HG02943 (cell line): ENCODE measurements around the gene PRTN3.

ENCODE experiments used
- ATAC-seq: cut with Tn5 transposase; IDR thresholded peaks from one replicate; pipeline ENCODE4 v1.9.1; 2021; ENCODE audit warnings: mild to moderate bottlenecking, low read depth, moderate library complexity; ENCODE audit not compliant: unreplicated experiment

Gene PRTN3

DNA sequence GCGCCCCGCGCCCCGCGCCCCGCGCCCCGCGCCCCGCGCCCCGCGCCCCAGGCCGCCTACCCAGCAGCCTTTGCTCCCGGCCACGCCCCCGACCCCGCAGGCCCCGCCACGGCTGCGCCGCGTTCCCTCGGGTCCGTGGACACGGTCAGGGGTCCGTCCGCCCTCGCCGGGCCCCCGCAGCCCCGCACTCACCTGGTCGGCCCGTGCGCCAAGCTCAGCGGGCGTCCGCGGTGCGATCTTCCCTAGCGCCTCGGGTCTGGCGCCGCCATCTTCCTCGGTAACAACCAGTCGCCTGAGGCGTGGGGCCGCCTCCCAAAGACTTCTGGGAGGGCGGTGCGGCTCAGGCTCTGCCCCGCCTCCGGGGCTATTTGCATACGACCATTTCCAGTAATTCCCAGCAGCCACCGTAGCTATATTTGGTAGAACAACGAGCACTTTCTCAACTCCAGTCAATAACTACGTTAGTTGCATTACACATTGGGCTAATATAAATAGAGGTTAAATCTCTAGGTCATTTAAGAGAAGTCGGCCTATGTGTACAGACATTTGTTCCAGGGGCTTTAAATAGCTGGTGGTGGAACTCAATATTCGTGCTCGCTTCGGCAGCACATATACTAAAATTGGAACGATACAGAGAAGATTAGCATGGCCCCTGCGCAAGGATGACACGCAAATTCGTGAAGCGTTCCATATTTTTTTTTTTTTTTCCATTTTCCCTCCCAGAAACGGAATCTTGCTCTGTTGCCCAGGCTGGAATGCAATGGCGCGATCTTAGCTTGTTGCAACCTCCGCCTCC, 52.3 kb downstream of the PRTN3 start, which contains the start of the genes MED16 and RNU6-9:
Gene MED16 (minus strand): TSS at position 294 of the 796 bp plus-strand sequence. CDS start 2,056 bp downstream, outside the sequence.
Gene RNU6-9 (plus strand): TSS at position 591 of the 796 bp plus-strand sequence.
- peak; percentile 70 for ATAC-seq

DNA sequence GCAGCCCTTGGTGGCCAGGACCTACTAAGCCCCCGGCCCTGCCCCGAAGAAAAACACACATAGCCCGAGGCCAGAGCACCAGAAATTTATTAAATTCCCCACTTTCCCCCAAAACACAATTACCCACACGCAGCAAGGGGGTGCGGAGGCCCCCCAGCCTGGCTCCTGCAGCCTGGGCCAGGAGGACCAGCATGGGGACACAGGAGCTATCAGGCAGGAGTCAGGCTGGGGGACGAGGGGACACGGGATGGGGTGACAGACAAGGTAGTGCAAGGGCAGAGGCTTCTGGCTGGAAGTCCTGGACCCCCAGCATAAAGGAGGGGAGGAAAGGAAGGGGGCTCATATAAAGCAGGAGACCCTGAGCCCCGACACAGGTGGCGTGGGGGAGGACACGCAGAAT, 55.6 kb downstream of the PRTN3 start:
- ATAC-seq = no peak

DNA sequence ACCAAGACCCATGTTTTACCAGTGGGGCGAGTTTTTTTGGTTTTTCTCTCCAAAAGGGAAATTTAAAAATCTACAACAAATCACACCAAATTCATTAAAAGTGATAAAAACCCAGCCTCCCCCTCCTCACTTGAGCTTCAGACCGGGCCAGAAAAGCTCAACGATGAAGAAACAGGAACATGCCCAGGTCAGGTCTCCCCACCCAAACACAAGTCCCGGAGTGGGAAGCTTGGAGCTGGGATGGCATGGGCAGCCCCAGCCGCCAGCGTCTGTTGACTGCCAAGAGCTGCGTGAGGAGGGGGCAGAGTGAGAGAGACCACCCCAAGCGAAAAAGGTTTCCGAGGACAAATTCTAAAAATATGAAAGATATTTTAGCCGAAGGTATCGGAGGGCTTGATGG, 56.2 kb downstream of the PRTN3 start:
- no peak for ATAC-seq

DNA sequence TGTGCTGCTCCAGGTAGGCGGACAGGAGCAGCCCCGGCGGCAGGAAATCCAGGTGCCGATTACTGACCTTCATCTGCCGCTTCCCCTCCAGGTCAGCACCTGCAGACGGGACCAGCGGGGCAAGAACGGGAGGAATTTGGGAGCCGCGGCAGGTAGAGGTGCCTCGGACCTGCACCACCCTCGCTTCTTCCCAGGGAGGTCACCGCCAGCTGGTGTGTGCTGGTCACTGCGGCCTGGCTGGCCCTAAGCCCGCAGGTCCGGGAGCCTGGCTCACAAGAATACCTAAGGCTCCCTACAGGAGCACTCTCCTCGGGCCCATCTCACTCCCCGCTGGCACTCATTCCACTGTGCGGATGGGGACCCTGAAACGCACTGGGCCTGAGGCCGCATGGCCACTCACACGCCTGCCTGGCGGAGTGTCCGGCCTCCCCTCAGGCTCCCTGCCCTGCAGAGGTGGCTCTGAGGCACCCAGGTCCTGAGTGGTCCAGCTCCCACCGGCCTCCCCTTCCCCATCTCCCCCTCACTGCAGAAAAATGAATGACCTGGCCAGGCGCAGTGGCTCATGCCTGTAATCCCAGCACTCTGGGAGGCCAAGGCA, 56.7 kb downstream of the PRTN3 start:
- no peak for ATAC-seq
